Kidney (tissue), 14 donors: Measurements from ENCODE around the gene EIF6. TPM values are rescaled to one million over a fixed set of nuclear protein-coding genes. Genes with fewer than 3 reads are reported as not detected.

Source experiments
- DNase-seq, 5 donors: peaks; one replicate each; pipeline ENCODE4 v3.0.0-alpha.2; 2013 to 2020
- FAIRE-seq: peaks from 2 replicates; lab custom pipeline; 2012; peaks lifted over from hg19 to GRCh38; lab: Jason Lieb, UNC
- H3K27ac ChIP-seq, 2 donors: one replicate each; pipeline ENCODE4 v1.7.0; 2013; ENCODE audit warnings: low read depth in 2 of 2, low read length in 2 of 2, inconsistent platforms in 1 of 2
- H3K27me3 ChIP-seq: one replicate; pipeline ENCODE4 v1.7.1; 2013; ENCODE audit warnings: low read length, inconsistent platforms; ENCODE audit not compliant: control insufficient read depth, insufficient read depth
- H3K36me3 ChIP-seq, 3 donors: one replicate each; pipeline versions ENCODE4 v1.7.0 to v1.7.1; 2013; ENCODE audit warnings: low read length in 3 of 3, control low read depth in 1 of 3, inconsistent platforms in 1 of 3; ENCODE audit not compliant: insufficient read depth in 3 of 3, control insufficient read depth in 2 of 3
- H3K4me1 ChIP-seq, 3 donors: one replicate each; pipeline versions ENCODE4 v1.7.0 to v1.7.1; 2013; ENCODE audit warnings: low read length in 3 of 3, inconsistent platforms in 1 of 3, low read depth in 1 of 3; ENCODE audit not compliant: control insufficient read depth in 2 of 3, insufficient read depth in 2 of 3
- H3K4me3 ChIP-seq, 3 donors: one replicate each; pipeline versions ENCODE4 v1.7.0 to v1.8.1; 2013; ENCODE audit warnings: low read length in 3 of 3, control low read depth in 1 of 3, inconsistent platforms in 1 of 3
- H3K9ac ChIP-seq, 3 donors: one replicate each; pipeline versions ENCODE4 v1.7.0 to v1.7.1; 2013; ENCODE audit warnings: low read length in 3 of 3, control low read depth in 1 of 3, inconsistent platforms in 1 of 3
- H3K9me3 ChIP-seq, 3 donors: one replicate each; pipeline versions ENCODE4 v1.7.0 to v1.7.1; 2013; ENCODE audit warnings: low read length in 3 of 3, control low read depth in 1 of 3, inconsistent platforms in 1 of 3; ENCODE audit not compliant: control insufficient read depth in 2 of 3, insufficient read depth in 1 of 3
- intact Hi-C: fragments of 100-400 bp; cut with DNase I; formaldehyde crosslinking; loops from one replicate; pipeline ENCODE4 v1.11.1; 2022
- polyA plus RNA-seq: library from polyadenylated mRNA; stranded (reverse); fragments of 350-450 nt; fragmentation: Illumina TruSeq; extraction: RNeasy Lipid Tissue Mini Kit (QIAGEN cat#74804); gene quantifications from one replicate; pipeline ENCODE4 v1.2.3, GENCODE V29; 2014; ENCODE audit warnings: low read depth, low replicate concordance; ENCODE audit not compliant: insufficient read depth
- total RNA-seq: library from RNA; stranded (reverse); fragmentation: NEBNext Ultra II Directional; extraction: Animal tissue kit (Norgen Biotek cat#: 25700); gene quantifications from one replicate; pipeline ENCODE4 v1.2.1, GENCODE V29; 2021
- TF ChIP-seq, protein P1 (sequence below): IDR thresholded peaks from 3 replicates; pipeline ENCODE4 v1.5.1; 2012; ENCODE audit warnings: mild to moderate bottlenecking, moderate library complexity, borderline replicate concordance; ENCODE audit not compliant: insufficient read depth; ENCODE audit errors: extremely low read depth
- donor health status: control.
- donor health status: control.
- donor health status: control.
- donor health status: control.
- donor health status: control.
- donor health status: DM: yes; HTN: yes; CAD: no.
- donor health status: Normal renal cell carcinoma (clear cell type).

The EIF6 gene
- total and polyA plus RNA-seq, 2 donors from 2014 or later: 114 to 254 TPM

DNA sequence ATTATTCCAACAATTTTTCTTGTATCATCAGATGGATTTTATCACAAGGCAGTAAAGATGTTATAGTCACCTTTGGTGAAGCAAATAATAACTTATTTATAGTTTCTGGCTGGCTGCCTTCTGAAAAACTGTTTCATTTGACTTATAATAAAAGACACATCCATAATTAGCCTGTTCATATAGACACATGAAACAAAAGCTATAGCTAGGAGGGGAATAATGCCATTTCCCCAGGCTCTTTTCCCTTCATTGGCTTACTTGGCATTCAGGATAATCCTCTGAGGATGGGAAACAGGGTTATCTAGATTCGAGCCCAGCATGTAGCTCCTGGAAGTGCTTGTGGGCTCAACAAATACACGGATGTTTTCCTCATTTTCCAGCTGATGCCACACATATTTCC, 40.6 kb downstream of the EIF6 start:
- DNase-seq (no peak), FAIRE-seq (no peak)
- no peak overlapping the region for H3K4me3 ChIP-seq

DNA sequence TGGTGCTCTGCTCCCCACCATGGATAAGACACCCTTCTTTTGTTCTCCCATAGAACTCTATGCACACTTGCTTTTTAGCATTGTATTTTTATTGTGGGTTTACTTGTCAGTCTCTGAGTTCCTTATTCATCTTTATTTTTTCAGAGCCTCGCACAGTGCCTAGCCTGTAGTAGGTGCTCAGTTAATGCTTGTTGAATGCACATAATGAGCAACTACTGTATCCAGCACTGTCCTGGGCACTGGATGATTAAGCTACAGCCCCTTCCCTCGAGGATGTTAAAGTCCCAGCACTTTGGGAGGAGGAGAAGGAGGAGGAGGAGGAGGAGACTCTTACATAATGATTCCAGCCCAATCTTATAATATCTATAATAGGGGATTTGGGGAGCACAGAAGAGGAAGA, 41.3 kb downstream of the EIF6 start:
- Histone ChIP-seq H3K9me3 (no peaks in the 10 kb centered on the region), H3K36me3 (no peaks in the 10 kb centered on the region), H3K27ac (no peak overlapping the region), H3K4me1 (no peaks in the 10 kb centered on the region), H3K4me3 (no peak overlapping the region), H3K27me3 (no peaks in the 10 kb centered on the region), H3K9ac (no peak overlapping the region)
- intact Hi-C loops: no loop called here
- DNase-seq (no peak), FAIRE-seq (no peak)
- TF ChIP-seq, protein P1, sequence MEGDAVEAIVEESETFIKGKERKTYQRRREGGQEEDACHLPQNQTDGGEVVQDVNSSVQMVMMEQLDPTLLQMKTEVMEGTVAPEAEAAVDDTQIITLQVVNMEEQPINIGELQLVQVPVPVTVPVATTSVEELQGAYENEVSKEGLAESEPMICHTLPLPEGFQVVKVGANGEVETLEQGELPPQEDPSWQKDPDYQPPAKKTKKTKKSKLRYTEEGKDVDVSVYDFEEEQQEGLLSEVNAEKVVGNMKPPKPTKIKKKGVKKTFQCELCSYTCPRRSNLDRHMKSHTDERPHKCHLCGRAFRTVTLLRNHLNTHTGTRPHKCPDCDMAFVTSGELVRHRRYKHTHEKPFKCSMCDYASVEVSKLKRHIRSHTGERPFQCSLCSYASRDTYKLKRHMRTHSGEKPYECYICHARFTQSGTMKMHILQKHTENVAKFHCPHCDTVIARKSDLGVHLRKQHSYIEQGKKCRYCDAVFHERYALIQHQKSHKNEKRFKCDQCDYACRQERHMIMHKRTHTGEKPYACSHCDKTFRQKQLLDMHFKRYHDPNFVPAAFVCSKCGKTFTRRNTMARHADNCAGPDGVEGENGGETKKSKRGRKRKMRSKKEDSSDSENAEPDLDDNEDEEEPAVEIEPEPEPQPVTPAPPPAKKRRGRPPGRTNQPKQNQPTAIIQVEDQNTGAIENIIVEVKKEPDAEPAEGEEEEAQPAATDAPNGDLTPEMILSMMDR: no peak

More for the DNA sequence above, 40.6 kb downstream of the EIF6 start:
- Histone ChIP-seq H3K9me3 (no peaks in the 10 kb centered on the region), H3K4me1 (no peaks in the 10 kb centered on the region), H3K36me3 (no peaks in the 10 kb centered on the region), H3K9ac (no peak overlapping the region), H3K27ac (no peak overlapping the region), H3K27me3 (no peaks in the 10 kb centered on the region)
- intact Hi-C loops: no loop called here
- TF ChIP-seq, protein P1: no peak

DNA sequence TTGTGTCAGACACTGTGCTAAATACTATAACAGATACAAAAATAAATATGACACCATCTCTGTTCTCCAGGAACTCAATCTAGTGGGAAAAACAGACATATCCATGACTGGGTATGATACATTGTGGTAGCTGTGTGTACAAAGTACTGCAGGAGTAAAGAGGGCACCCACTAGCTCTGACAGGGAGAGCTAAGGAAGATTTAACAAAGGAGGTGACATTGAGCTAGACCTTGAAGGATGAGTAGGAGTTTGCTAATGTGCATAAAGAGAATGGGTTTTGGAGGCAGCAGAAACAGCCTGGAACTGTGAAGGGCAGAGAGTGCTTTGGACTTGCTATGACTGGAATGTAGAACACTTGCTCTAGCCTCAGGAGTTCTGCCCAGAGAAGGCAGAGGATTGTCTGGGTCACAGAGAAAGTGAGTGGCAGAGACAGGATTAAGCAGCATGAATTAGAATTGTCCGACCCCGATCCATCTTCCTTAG, 43.7 kb downstream of the EIF6 start:
- Histone ChIP-seq H3K9me3 (no peaks in the 10 kb centered on the region), H3K36me3 (no peaks in the 10 kb centered on the region), H3K9ac (no peak overlapping the region), H3K27ac (no peak overlapping the region), H3K27me3 (no peaks in the 10 kb centered on the region), H3K4me1 (no peaks in the 10 kb centered on the region), H3K4me3 (no peak overlapping the region)
- TF ChIP-seq, protein P1: no peak
- FAIRE-seq: no peak
- intact Hi-C loops: no loop called here
- no peak for DNase-seq
